Endothelial cell of umbilical vein (primary cell): ENCODE measurements around the gene ZNF728. TPM values are rescaled to one million over a fixed set of nuclear protein-coding genes. Genes with fewer than 3 reads are reported as not detected.

Experiments
- BruUV-seq: library from RNA; stranded (reverse); fragments of 400-500 nt; replicated peaks from 2 replicates; lab custom pipeline; 2021; lab: Mats Ljungman, UMichigan
- CTCF ChIA-PET: fragments of 300-600, 350-600 bp; sonication (Branson Sonifier 250); formaldehyde crosslinking; loops from one replicate; lab custom pipeline; 2021; ENCODE audit warnings: antibody characterized with exemption, inconsistent platforms; lab: Charles Lee
- POLR2A ChIA-PET: fragments of 300-600, 350-600 bp; sonication (Branson Sonifier 250); formaldehyde crosslinking; loops from one replicate; lab custom pipeline; 2021; ENCODE audit warnings: antibody characterized with exemption, inconsistent platforms; lab: Charles Lee
- DNase-seq: peaks from one replicate; pipeline ENCODE4 v3.0.0-alpha.2; 2011; ENCODE audit warnings: low read depth, low spot score
- FAIRE-seq: peaks from 2 replicates; lab custom pipeline; 2011; peaks lifted over from hg19 to GRCh38; lab: Jason Lieb, UNC
- H2AFZ ChIP-seq: 2 replicates; pipeline ENCODE4 v1.6.0; 2012; ENCODE audit warnings: low read depth, low read length, control low read depth, inconsistent platforms
- H3K27ac ChIP-seq: 2 replicates; pipeline ENCODE4 v1.5.1; 2011; ENCODE audit warnings: low read depth, mild to moderate bottlenecking, control low read depth, low read length, moderate library complexity; ENCODE audit not compliant: insufficient read depth
- H3K27me3 ChIP-seq, 2 experiments: 2 replicates each; pipeline versions ENCODE4 v1.6.0 to v1.6.1; 2011; ENCODE audit warnings: low read length in 2 of 2, mixed read lengths in 1 of 2; ENCODE audit not compliant: control insufficient read depth in 2 of 2, insufficient read depth in 2 of 2
- H3K36me3 ChIP-seq, 2 experiments: 2 replicates in 1 of 2; 3 replicates in 1 of 2; pipeline ENCODE4 v1.5.1; 2011; ENCODE audit warnings: low read length in 2 of 2, mild to moderate bottlenecking in 1 of 2, moderate library complexity in 1 of 2; ENCODE audit not compliant: control insufficient read depth in 2 of 2, insufficient read depth in 2 of 2; ENCODE audit errors: extremely low read depth in 1 of 2
- H3K4me1 ChIP-seq: 3 replicates; pipeline ENCODE4 v1.5.1; 2011; ENCODE audit warnings: mild to moderate bottlenecking, low read length; ENCODE audit not compliant: control insufficient read depth, insufficient read depth; ENCODE audit errors: extremely low read depth
- H3K4me2 ChIP-seq: 2 replicates; pipeline ENCODE4 v1.6.1; 2011; ENCODE audit warnings: low read length, control low read depth, mixed read lengths; ENCODE audit not compliant: insufficient read depth
- H3K4me3 ChIP-seq, 3 experiments: fragments of 200-600 bp in 1 of 3; sonication (generic), shearing (Covaris generic) in 1 of 3; replicated peaks in 1 of 3; 2 replicates each; pipeline ENCODE4 v1.5.1; 2011 to 2016; ENCODE audit warnings: control low read depth in 3 of 3, low read length in 3 of 3, mild to moderate bottlenecking in 2 of 3, inconsistent platforms in 1 of 3, low read depth in 1 of 3, moderate library complexity in 1 of 3; ENCODE audit not compliant: insufficient read depth in 1 of 3
- H3K79me2 ChIP-seq: 2 replicates; pipeline ENCODE4 v1.6.0; 2012; ENCODE audit warnings: low read length, inconsistent platforms; ENCODE audit not compliant: control insufficient read depth, insufficient read depth
- H3K9ac ChIP-seq: replicated peaks from 2 replicates; pipeline ENCODE3; 2011; ENCODE audit warnings: low read length, control low read depth; ENCODE audit not compliant: insufficient read depth; ENCODE audit errors: extremely low read depth
- H3K9me1 ChIP-seq: replicated peaks from 3 replicates; pipeline ENCODE4 v1.6.0; 2011; ENCODE audit warnings: mild to moderate bottlenecking, low read length; ENCODE audit not compliant: control insufficient read depth, insufficient read depth; ENCODE audit errors: extremely low read depth
- H3K9me3 ChIP-seq: replicated peaks from 2 replicates; pipeline ENCODE4 v1.5.1; 2012; ENCODE audit warnings: low read length, inconsistent platforms; ENCODE audit not compliant: control insufficient read depth, insufficient read depth
- H4K20me1 ChIP-seq: replicated peaks from 2 replicates; pipeline ENCODE3; 2011; ENCODE audit warnings: mild to moderate bottlenecking, low read length; ENCODE audit not compliant: control insufficient read depth, insufficient read depth; ENCODE audit errors: extremely low read depth
- EZH2 ChIP-seq: IDR thresholded peaks from 2 replicates; pipeline ENCODE4 v1.6.1; 2012; ENCODE audit warnings: borderline replicate concordance, low read depth, mild to moderate bottlenecking, moderate library complexity, low read length, inconsistent platforms; ENCODE audit not compliant: severe bottlenecking
- FOS ChIP-seq: IDR thresholded peaks from 2 replicates; pipeline ENCODE4 v1.6.1; 2011; ENCODE audit warnings: mild to moderate bottlenecking, low read length, moderate library complexity, borderline replicate concordance; ENCODE audit not compliant: insufficient read depth
- GATA2 ChIP-seq: IDR thresholded peaks from 2 replicates; pipeline ENCODE4 v1.7.0; 2011; ENCODE audit warnings: low read depth, mild to moderate bottlenecking, moderate library complexity, mixed read lengths, low read length; ENCODE audit not compliant: insufficient read length, insufficient read depth
- MYC ChIP-seq: IDR thresholded peaks from one replicate; pipeline ENCODE4 v1.6.1; 2011; ENCODE audit warnings: mild to moderate bottlenecking, low read depth, low read length
- POLR2A ChIP-seq: IDR thresholded peaks from 2 replicates; pipeline ENCODE4 v1.6.1; 2012; ENCODE audit warnings: low read depth, mild to moderate bottlenecking, control low read depth, low read length
- POLR2AphosphoS5 ChIP-seq: IDR thresholded peaks from 2 replicates; pipeline ENCODE4 v1.6.1; 2012; ENCODE audit warnings: low read depth, mild to moderate bottlenecking, control low read depth, low read length, moderate library complexity; ENCODE audit not compliant: insufficient read depth
- dilution Hi-C: fragments of 300-500 bp; cut with MboI; formaldehyde crosslinking; loops from one replicate; pipeline ENCODE4 v1.15.0; 2019; ENCODE audit warnings: low sequenced_read_pairs; ENCODE audit not compliant: extremely low pct_ligation_motif_present
- intact Hi-C: fragments of 100-400 bp; cut with micrococcal nuclease; formaldehyde crosslinking; loops from one replicate; pipeline ENCODE4 v1.10.0; 2022
- polyA plus RNA-seq, 4 experiments: library from polyadenylated mRNA; depleted of rRNA in 3 of 4; stranded (reverse) in 3 of 4; unstranded in 1 of 4; fragments of >200 nt; gene quantifications; 2 replicates each; pipeline versions ENCODE4 v1.2.1 to v1.2.3, GENCODE V29; 2011 to 2012; ENCODE audit warnings: missing spikeins in 1 of 4
- total RNA-seq: library from RNA; stranded (reverse); gene quantifications from 2 replicates; pipeline ENCODE4 v1.2.3, GENCODE V29; 2021
- TF ChIP-seq, protein P1 (sequence below), 2 donors: IDR thresholded peaks; 1 replicate in 1 of 2; 2 replicates in 1 of 2; pipeline ENCODE4 v1.5.1; 2011; ENCODE audit warnings: low read length in 2 of 2, mild to moderate bottlenecking in 2 of 2, moderate library complexity in 2 of 2, control low read depth in 1 of 2, inconsistent platforms in 1 of 2, low read depth in 1 of 2; ENCODE audit not compliant: insufficient read depth in 1 of 2; ENCODE audit errors: extremely low read depth in 1 of 2

ZNF728 gene
- total and polyA plus RNA-seq, 2 donors (not counting 3 experiments of a cell fraction or from before 2014, with no cell fraction given), result not detected

DNA sequence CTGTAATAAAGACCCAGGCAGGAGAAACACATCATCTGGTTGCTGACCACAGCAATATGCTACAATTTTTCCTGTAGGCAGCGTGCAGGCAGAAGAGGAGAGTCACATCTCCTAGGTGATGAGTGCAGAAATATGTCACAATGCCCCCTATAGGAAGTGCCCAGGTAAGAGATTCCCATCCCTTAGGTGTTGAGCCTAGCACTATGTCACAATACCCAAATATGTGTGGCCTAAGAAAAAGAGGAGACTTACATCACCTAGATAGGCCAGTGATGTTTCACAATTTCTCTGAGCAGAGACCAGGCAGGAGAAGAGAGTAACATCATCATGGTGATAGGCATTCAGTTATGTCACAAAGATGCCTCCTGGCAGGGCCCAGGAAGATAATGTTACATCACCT lies 49.4 kb upstream of the ZNF728 start:
- FAIRE-seq, result no peak
- Histone ChIP-seq H3K9me3 (peaks cover 5% of the 10 kb centered on the region), H3K9me1 (no peaks in the 10 kb centered on the region), H3K4me3 (no peak overlapping the region), H3K27me3 (no peaks in the 10 kb centered on the region), H3K9ac (no peak overlapping the region), H3K4me1 (no peaks in the 10 kb centered on the region), H3K36me3 (no peaks in the 10 kb centered on the region), H3K27ac (no peak overlapping the region), H3K4me2 (no peak overlapping the region), H2AFZ (no peak overlapping the region), H4K20me1 (no peaks in the 10 kb centered on the region), H3K79me2 (no peaks in the 10 kb centered on the region)
- dilution Hi-C loops (no loop called here), intact Hi-C loops (no loop called here)
- no TSS peak for BruUV-seq
- POLR2A ChIA-PET, result no interaction called here
- CTCF ChIA-PET, result no interaction called here
- DNase-seq, result no peak
- TF ChIP-seq MYC (no peak), EZH2 (no peak), POLR2AphosphoS5 (no peak), FOS (no peak), POLR2A (no peak), GATA2 (no peak)
- TF ChIP-seq, protein P1, sequence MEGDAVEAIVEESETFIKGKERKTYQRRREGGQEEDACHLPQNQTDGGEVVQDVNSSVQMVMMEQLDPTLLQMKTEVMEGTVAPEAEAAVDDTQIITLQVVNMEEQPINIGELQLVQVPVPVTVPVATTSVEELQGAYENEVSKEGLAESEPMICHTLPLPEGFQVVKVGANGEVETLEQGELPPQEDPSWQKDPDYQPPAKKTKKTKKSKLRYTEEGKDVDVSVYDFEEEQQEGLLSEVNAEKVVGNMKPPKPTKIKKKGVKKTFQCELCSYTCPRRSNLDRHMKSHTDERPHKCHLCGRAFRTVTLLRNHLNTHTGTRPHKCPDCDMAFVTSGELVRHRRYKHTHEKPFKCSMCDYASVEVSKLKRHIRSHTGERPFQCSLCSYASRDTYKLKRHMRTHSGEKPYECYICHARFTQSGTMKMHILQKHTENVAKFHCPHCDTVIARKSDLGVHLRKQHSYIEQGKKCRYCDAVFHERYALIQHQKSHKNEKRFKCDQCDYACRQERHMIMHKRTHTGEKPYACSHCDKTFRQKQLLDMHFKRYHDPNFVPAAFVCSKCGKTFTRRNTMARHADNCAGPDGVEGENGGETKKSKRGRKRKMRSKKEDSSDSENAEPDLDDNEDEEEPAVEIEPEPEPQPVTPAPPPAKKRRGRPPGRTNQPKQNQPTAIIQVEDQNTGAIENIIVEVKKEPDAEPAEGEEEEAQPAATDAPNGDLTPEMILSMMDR (IDR thresholded peaks at IDR 0.05; ENCODE audit: extremely low read depth in 1 of 2, insufficient read depth in 1 of 2, low read depth in 1 of 2, low read length in 2 of 2), result no peak
